ENCODE results near the gene CCN2. TPM values are rescaled to one million over a fixed set of nuclear protein-coding genes. Genes with fewer than 3 reads are reported as not detected.
A peak's percentile ranks its signal among the peaks of the same experiment; 100 is the strongest.

The CCN2 gene
- total RNA-seq, 1 experiment from 2014 or later = 67.8 TPM

GRCh38 chr6:131914967-131915751, 36.0 kb downstream of the CCN2 start (continued):
- no peak for TF ChIP-seq ATF6 (CRISPR knock-in tag; IDR thresholded peaks at IDR 0.05)
- no peak for TF ChIP-seq ATF2 (CRISPR knock-in tag; IDR thresholded peaks at IDR 0.05; ENCODE audit: borderline replicate concordance, low read depth)
- TF ChIP-seq EMX1 (CRISPR knock-in tag; IDR thresholded peaks at IDR 0.05) = no peak
- TF ChIP-seq NR1H2 (CRISPR knock-in tag; IDR thresholded peaks at IDR 0.05) = no peak
- peak; percentile 48; the same call in 1 of the 2 replicates for TF ChIP-seq NFATC4 (CRISPR knock-in tag; IDR thresholded peaks at IDR 0.05)
- TF ChIP-seq USF1 (CRISPR knock-in tag; IDR thresholded peaks at IDR 0.05) = no peak
- TF ChIP-seq ZMAT4 (CRISPR knock-in tag; IDR thresholded peaks at IDR 0.05) = peak; percentile 81
- TF ChIP-seq ATF1 (CRISPR knock-in tag; IDR thresholded peaks at IDR 0.05) = no peak
- no peak for TF ChIP-seq ZNF121 (CRISPR knock-in tag; IDR thresholded peaks at IDR 0.05)
- no peak for TF ChIP-seq SOX15 (CRISPR knock-in tag; IDR thresholded peaks at IDR 0.05)
- TF ChIP-seq ZNF219 (CRISPR knock-in tag; IDR thresholded peaks at IDR 0.05; ENCODE audit: borderline replicate concordance) = no peak
- TF ChIP-seq ZNF423 (CRISPR knock-in tag; IDR thresholded peaks at IDR 0.05) = no peak
- TF ChIP-seq ZBTB43 (CRISPR knock-in tag; IDR thresholded peaks at IDR 0.05) = no peak
- no peak for TF ChIP-seq MAX (CRISPR knock-in tag; IDR thresholded peaks at IDR 0.05)
- TF ChIP-seq KAT7 (CRISPR knock-in tag; IDR thresholded peaks at IDR 0.05; ENCODE audit: borderline replicate concordance) = no peak
- TF ChIP-seq MYBL2 (CRISPR knock-in tag; IDR thresholded peaks at IDR 0.05) = no peak
- TF ChIP-seq ZNF317 (CRISPR knock-in tag; IDR thresholded peaks at IDR 0.05; ENCODE audit: borderline replicate concordance, low read depth) = no peak
- peak; percentile 68; the same call in 1 of the 2 replicates for TF ChIP-seq ZNF425 (CRISPR knock-in tag; conservative IDR thresholded peaks at IDR 0.05)
- no peak for TF ChIP-seq TEAD1 (CRISPR knock-in tag; IDR thresholded peaks at IDR 0.05)
- TF ChIP-seq ZNF263 (CRISPR knock-in tag; IDR thresholded peaks at IDR 0.05; ENCODE audit: low read depth) = no peak
- TF ChIP-seq RORB (CRISPR knock-in tag; IDR thresholded peaks at IDR 0.05) = no peak
- TF ChIP-seq ZNF532 (CRISPR knock-in tag; IDR thresholded peaks at IDR 0.05; ENCODE audit: borderline replicate concordance) = no peak
- no peak; the same call in 1 of the 2 replicates for TF ChIP-seq ERG (CRISPR knock-in tag; IDR thresholded peaks at IDR 0.05)
